Fibroblast of the aortic adventitia (primary cell): ENCODE results near the gene CTAGE1. TPM values are rescaled to one million over a fixed set of nuclear protein-coding genes. Genes with fewer than 3 reads are reported as not detected.

Experiments used
- DNase-seq: peaks from one replicate; pipeline ENCODE4 v3.0.0-alpha.2; 2010; ENCODE audit warnings: low read depth
- H3K4me3 ChIP-seq: 2 replicates; pipeline ENCODE4 v1.5.1; 2011; ENCODE audit warnings: low read depth, mild to moderate bottlenecking, control low read depth, low read length, moderate library complexity
- total RNA-seq: library from RNA; depleted of rRNA; stranded (reverse); fragments of >200 nt; gene quantifications from 2 replicates; pipeline ENCODE4 v1.2.3, GENCODE V29; 2012; ENCODE audit warnings: low replicate concordance
- TF ChIP-seq, protein P1 (sequence below): IDR thresholded peaks from 2 replicates; pipeline ENCODE4 v1.5.1; 2011; ENCODE audit warnings: mild to moderate bottlenecking, low read length, control low read depth, inconsistent platforms; ENCODE audit not compliant: insufficient read depth

The CTAGE1 gene, protein sequence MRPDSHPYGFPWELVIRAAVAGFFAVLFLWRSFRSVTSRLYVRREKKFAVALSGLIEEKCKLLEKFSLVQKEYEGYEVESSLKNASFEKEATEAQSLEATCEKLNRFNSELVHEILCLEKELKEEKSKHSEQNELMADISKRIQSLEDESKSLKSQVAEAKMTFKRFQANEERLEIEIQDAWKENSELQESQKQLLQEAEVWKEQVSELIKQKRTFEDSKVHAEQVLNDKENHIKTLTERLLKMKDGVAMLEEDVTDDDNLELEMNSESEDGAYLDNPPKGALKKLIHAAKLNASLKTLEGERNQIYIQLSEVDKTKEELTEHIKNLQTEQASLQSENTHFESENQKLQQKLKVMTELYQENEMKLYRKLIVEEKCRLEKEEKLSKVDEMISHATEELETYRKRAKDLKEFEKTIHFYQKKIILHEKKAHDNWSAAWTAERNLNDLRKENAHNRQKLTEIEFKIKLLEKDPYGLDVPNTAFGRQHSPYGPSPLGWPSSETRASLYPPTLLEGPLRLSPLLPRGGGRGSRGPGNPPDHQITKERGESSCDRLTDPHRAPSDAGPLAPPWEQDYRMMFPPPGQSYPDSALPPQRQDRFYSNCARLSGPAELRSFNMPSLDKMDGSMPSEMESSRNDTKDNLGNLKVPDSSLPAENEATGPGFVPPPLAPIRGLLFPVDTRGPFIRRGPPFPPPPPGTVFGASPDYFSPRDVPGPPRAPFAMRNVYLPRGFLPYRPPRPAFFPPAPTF
- total RNA-seq = not detected in 2 replicates

DNA sequence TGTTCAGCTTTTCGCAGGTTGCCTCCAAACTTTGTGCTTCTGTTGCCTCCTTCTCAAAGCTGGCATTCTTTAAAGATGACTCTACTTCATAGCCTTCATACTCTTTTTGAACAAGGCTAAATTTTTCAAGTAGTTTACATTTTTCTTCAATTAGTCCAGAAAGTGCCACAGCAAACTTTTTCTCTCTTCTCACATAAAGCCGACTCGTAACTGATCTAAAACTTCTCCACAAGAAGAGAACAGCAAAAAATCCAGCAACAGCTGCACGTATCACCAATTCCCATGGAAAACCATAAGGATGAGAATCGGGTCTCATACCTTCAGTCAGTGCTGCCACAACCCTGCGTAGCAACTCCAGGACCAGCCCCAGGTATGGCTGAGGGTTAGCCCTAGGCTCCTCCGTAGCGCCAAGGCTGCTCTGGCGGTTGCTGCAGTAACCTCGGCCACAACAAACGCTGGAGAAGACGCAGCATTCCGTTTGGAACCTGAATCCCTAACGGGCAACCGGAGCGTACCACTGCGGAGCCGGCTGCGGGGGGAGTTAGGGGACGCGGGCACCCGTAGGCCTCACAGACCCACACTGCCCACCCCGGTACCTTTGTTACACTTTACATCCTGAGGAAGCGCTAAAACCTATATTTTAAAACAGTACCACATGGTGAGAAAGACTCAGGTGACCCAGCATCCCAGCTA, at the start of gene CTAGE1:
Gene CTAGE1 (minus strand): TSS at position 420 of the 693 bp plus-strand sequence. CDS start 104 bp downstream, at position 316.
- TF ChIP-seq, protein P1, sequence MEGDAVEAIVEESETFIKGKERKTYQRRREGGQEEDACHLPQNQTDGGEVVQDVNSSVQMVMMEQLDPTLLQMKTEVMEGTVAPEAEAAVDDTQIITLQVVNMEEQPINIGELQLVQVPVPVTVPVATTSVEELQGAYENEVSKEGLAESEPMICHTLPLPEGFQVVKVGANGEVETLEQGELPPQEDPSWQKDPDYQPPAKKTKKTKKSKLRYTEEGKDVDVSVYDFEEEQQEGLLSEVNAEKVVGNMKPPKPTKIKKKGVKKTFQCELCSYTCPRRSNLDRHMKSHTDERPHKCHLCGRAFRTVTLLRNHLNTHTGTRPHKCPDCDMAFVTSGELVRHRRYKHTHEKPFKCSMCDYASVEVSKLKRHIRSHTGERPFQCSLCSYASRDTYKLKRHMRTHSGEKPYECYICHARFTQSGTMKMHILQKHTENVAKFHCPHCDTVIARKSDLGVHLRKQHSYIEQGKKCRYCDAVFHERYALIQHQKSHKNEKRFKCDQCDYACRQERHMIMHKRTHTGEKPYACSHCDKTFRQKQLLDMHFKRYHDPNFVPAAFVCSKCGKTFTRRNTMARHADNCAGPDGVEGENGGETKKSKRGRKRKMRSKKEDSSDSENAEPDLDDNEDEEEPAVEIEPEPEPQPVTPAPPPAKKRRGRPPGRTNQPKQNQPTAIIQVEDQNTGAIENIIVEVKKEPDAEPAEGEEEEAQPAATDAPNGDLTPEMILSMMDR = no peak
- no peak within 1 kb of the TSS for H3K4me3 ChIP-seq
- DNase-seq = no peak

DNA sequence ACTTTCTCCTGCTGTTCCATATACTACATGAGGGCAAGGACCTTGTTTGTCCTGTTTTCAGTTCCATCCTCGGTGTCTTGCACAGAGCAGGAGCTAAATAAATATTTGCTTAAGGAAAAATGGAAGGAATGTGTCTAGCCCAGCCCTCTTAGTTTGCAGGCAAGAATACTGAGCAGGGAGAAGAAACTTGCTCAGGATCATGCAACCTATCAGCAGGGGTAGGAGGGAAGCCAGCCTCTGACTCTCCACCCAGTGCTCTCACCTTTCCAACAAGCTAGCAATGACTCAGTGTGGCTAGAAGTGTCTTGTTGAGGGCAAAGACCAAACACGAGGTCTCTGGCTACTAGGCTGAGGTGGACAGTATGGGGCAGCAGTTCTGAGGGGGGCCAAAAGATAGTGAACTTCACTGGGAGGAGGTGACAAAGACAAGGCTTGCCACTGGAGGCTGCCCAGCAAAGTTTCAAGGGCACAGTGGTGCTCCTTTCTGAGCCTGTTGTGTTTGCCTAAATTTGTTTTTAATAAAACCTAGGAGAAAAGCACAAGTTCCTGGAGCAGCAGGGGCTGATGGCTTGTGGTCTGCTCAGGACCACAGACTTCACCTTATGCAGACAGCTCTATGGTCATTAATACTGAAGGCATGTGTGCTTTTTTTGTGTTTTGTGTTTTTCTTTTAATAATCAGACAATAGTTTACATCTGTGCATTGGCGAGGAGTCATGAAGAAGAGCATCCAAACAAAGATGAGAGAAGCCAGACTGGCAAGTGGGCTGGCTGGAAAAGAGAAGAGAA, 49.1 kb upstream of the CTAGE1 start:
- TF ChIP-seq, protein P1 = no peak
- no peak overlapping the region for H3K4me3 ChIP-seq
- peak; percentile 94 for DNase-seq

DNA sequence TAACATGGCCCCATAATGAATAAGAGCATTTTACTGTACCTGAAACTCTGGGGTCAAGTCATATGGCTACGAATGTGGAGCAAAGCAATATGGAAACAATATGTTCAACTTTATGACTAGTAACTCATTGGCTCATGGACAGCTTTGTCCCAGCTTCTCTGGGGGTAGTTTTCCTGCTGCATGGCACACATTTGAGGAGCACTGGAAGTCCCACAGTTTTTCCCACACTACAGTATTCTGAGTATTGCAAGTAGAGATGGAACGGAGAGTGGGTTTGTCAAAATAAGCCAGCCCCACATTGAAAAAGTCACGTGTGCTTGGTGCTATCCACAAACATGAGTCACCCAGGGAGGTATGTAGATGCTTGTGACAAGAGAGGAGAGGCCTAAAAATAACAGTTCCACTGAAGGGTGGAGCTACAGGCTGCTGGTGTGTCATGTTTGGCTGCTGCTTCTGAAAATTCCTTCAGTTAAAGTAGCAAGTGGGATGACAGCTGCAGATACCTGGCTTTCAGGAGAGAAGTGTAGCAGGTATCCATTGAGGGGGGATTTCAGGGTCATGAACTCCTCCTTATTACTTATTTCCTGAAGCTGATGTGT, 48.2 kb upstream of the CTAGE1 start:
- H3K4me3 ChIP-seq = no peak overlapping the region
- TF ChIP-seq, protein P1 = no peak

GRCh38 chr18:22463076-22463475, 45.4 kb upstream of the CTAGE1 start:
- H3K4me3 ChIP-seq = no peak overlapping the region
- TF ChIP-seq, protein P1 = no peak
- DNase-seq = no peak

More for the DNA sequence above, 48.2 kb upstream of the CTAGE1 start:
- DNase-seq = peak; percentile 98

- no peak overlapping the region for H3K4me3 ChIP-seq
- peak; percentile 73 for DNase-seq
- TF ChIP-seq, protein P1 = no peak
Observed at GRCh38 chr18:22459491-22459890, 41.8 kb upstream of the CTAGE1 start.

DNA sequence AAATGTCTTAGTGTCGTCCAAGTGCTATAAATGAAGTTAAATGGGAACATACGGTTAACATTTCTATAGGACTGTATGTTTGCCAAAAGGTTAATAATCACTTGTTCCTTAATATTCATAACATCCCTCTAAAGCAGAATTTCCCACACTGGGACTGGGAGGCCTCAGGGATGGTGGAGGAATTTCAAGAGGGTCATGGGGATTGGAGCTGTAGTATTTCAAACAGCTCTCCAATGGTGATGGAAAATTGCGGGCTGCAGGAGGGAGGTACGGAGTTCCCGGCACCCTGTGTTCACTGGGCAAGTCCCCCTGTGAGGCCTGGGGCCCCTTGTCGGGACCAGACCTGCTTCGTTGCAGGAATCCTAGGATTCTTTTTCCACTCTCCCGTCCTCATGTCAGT, 39.8 kb upstream of the CTAGE1 start:
- DNase-seq = no peak
- no peak overlapping the region for H3K4me3 ChIP-seq
- TF ChIP-seq, protein P1 = no peak
